Fibroblast of skin of back (primary cell): Measurements from ENCODE around the gene UBAP1L.
"Not testable (repeated sequence)": the region's sequence is repeated elsewhere in the genome, so short reads cannot be mapped to it uniquely, and the experiment has no call there.

ENCODE experiments used
- DNase-seq: peaks from one replicate; pipeline ENCODE4 v3.0.0-alpha.2; 2013

UBAP1L gene

GRCh38 chr15:65099801-65100200, 15.2 kb downstream of the UBAP1L start:
- DNase-seq = not testable (repeated sequence)

GRCh38 chr15:65099336-65099735, 15.7 kb downstream of the UBAP1L start:
- DNase-seq = no peak

GRCh38 chr15:65097651-65098263, 17.2 kb downstream of the UBAP1L start:
- DNase-seq = no peak

- no peak for DNase-seq
Observed at GRCh38 chr15:65096481-65097385, 18.3 kb downstream of the UBAP1L start.

GRCh38 chr15:65095747-65096104, 19.3 kb downstream of the UBAP1L start:
- DNase-seq = no peak

GRCh38 chr15:65095011-65095746, 19.8 kb downstream of the UBAP1L start:
- DNase-seq = no peak

- DNase-seq = no peak
Observed at GRCh38 chr15:65094294-65094995, 20.6 kb downstream of the UBAP1L start.

- not testable (repeated sequence) for DNase-seq
Observed at GRCh38 chr15:65093793-65094170, 21.2 kb downstream of the UBAP1L start.

GRCh38 chr15:65092911-65093792, 21.8 kb downstream of the UBAP1L start:
- DNase-seq = no peak

- no peak for DNase-seq
Observed at GRCh38 chr15:65091946-65092770, 22.8 kb downstream of the UBAP1L start.

GRCh38 chr15:65089206-65089824, 25.7 kb downstream of the UBAP1L start:
- no peak for DNase-seq

GRCh38 chr15:65088643-65089021, 26.4 kb downstream of the UBAP1L start:
- DNase-seq = no peak

- no peak for DNase-seq
Observed at GRCh38 chr15:65087873-65088642, 26.9 kb downstream of the UBAP1L start.

- no peak for DNase-seq
Observed at GRCh38 chr15:65087411-65087810, 27.6 kb downstream of the UBAP1L start.

GRCh38 chr15:65086680-65087111, 28.3 kb downstream of the UBAP1L start:
- no peak for DNase-seq

GRCh38 chr15:65085990-65086679, 28.9 kb downstream of the UBAP1L start:
- DNase-seq = no peak

- no peak for DNase-seq
Observed at GRCh38 chr15:65085207-65085753, 29.7 kb downstream of the UBAP1L start.

- DNase-seq = no peak
Observed at GRCh38 chr15:65084500-65085206, 30.3 kb downstream of the UBAP1L start.
